CD4-positive, alpha-beta T cell treated with Interleukin-4 for 1 hour (primary cell): Measurements from ENCODE around the gene ATF7.
"Not testable (repeated sequence)": the region's sequence is repeated elsewhere in the genome, so short reads cannot be mapped to it uniquely, and the experiment has no call there.

Source experiments
- DNase-seq, 2 donors: peaks; one replicate each; pipeline ENCODE4 v3.0.0-alpha.2; 2020 to 2022

The ATF7 gene

DNA sequence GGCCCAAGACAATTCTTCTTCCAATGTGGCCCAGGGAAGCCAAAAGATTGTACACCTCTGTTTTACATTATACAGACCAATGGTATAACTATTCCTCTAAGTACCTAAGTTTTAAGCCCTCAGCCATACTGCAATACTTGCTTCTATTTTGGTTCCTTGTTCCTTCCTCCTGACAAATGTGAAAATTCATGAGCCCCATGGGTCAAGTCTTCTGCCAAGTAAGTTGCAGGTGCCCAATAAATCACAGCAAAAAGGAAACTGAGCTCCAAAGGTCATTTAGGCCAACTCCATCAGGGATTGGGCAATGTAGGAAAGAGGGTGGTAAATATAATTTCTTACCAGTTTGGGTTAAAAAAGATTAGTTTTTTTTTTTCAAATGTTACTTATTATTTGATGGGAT, 61.2 kb downstream of the ATF7 start:
- DNase-seq, result no peak

DNA sequence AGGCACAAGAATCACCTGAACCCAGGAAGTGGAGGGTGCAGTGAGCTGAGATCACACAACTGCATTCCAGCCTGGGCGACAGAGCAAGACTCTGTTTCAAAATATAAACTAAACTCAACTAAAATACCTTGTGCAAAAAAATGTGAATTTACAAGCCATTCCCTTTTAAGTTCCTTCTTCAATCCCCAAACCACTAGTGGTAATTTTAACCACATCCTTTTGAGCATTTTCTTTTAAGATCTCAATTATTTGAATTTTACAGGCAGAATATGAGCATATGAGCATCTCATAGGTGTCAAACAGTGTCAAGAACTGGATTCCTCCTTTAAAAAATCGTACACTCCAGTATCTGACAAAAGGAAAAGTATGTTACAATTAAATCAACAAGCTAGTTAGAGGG, 61.9 kb downstream of the ATF7 start:
- DNase-seq, result peak in 1 of 2 donors; percentile 9

DNA sequence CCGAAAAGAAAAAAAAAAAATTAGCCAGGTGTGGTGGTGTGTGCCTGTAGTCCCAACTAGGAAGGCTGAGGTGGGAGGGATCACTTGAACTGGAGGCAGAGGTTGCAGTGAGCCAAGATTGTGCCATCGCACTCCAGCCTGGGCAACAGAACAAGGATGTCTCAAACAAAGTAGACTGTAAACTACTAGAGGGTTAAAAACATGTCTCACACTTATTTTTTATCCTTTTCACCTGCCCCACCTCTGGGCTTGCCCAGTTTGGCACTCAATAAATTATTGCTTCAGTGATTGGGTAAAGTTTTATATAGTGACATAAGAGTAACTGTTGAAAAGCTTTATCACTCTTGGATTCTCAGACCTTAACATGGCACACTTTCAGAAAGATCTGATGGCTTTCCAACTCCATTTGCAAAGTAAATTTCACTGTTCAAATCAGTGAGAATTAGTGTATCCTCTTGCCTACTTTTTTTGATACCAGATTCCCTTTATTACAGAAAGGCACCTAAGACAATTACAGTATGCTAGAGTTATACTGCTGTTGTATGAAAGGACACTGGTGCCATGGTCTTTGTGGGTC, 62.6 kb downstream of the ATF7 start:
- DNase-seq, result no peak

DNA sequence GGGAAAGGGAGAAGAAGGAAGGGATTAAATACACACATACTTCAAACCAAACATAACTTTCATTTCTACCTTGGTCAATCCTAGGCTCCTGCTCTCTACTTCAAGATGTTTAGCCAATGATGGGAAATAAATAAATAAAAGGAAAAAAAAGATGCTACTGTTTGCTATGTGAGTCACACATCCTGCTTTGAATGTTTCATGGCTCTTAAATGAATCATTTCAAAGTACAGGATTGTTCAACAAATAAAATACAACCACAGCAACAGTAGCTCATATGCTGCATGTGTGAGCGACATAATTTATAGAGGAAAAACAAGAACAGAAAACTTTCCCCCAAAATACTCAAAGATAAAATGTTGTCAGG, 64.6 kb downstream of the ATF7 start:
- DNase-seq, result no peak

DNA sequence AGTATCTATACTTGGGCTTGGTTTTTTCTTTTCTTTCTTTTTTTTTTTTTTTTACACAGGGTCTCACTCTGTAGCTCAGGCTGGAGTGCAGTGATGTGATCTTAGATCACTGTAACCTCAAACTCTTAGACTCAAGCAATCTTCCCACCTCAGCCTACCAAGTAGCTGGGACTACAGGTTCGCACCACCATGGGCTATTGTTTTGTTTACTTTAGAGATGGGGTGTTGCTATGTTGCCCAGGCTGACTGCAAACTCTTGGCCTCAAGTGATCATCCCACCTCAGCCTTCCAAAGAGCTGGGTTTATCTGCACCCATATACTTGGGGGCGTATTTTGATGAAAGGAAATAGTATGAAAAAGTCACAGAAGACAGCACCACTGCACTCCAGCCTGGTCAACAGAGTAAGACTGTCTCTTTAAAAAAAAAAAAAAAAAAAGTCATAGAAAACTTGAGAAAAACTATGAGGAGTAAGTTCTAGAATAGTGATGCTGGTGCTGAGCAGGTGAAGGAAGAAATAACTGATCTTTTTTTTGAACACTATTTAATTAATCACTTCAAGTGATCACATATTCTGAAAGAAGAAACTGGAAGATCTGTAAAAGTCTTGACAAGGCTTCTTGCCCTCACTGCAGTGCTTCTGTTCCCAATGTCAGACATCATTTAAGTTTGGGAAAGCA, 65.1 kb downstream of the ATF7 start:
- no peak for DNase-seq

DNA sequence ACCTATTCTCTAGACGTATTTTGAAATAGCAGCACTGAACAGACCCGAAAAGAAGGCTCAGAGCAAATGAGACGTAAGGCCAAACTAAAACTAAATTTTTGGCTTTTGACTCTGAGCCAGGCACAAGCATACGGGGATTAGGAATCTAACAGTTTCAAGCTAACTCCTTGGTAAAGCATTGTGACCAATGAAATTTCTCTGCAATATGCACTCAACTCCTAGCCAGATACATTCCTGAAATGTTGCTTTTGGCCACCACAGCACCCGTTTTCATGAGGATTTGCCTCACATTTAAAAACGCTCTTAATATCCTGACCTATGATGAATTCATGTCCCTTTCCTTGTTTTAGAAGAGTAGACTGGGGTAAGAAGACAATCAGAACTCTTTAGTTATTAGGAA, 65.8 kb downstream of the ATF7 start:
- DNase-seq, result no peak

DNA sequence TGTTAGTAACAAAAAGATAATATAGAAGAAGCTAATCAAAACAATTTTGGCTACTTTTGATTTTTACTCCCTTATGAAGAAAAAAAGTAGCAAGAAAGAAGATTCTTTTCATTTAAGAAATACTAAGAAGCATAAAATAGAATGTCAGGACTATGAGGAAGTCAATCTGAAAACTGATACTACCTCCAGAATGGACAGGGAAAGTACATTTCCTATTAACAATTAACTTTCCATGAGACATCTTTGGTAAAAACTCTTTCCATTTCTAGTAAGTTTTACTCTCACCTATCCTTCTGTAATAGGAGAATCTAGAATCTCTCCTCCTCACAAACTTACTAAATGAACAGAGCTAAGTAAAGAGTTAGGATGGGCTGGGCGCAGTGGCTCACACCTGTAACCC, 67.6 kb downstream of the ATF7 start:
- no peak for DNase-seq

DNA sequence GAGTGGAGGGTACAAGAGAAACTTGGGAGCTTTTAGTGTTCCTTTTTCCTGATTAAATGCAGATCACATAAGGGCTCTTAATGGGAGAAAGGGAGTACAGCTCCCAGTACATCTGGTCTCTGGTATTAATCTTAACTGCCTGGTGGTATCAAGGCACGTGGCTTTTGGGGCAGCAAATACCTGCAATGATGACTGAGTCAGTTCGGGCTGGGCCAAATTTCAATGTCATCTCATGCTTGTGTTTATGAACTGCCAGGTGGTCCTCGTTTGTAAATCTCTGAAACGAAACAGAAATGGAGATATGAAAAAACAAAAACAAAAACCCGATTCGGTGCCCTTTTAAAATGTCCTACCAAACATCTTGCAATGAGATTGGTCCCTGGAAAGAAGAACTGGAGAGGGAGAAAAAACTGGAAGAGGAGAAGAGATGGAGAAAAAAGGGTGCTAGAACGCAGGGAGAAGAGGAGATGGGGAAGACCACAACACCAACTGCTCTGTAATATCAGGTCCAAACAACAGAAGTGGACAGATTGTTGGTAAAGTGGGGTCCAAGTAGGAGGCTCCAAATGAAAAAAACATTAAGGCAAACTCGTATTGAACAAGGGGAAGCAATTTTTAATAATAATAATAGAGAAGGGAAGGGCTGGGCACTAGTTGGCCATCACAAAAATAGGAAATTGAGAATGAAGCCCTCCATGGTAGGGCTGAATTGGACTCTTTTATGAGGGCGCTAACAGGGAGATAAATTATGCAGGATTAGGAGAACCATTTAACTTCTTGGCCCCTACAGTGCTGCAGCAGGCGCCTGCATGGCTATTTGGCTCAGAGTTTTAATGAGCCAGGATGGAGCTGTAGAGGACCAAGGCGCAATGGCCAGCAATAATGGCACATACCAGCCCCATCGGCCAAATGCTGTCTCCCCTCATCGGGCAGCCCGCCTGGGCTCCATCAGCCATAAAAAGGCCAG, 73.5 kb downstream of the ATF7 start:
- no peak for DNase-seq

DNA sequence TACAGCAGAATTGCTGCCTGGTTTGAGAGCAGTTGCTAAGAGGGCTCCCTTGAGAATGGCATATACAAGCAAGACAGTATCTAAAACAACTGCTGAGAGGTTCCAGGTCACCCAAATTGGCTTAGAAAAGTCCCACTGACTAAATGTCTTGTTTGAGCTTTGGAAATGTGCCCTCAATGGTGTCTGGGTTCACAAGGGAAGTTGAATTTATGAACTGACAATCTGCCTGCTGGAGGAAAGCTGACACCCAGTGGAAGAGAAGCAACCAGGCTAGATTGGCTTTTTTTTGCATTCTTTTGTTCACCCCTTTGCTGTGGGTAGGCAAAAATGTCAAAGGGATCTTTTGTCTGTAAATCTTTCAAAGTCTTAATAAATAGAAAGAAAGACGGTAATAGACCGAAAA, 74.3 kb downstream of the ATF7 start:
- no peak for DNase-seq

DNA sequence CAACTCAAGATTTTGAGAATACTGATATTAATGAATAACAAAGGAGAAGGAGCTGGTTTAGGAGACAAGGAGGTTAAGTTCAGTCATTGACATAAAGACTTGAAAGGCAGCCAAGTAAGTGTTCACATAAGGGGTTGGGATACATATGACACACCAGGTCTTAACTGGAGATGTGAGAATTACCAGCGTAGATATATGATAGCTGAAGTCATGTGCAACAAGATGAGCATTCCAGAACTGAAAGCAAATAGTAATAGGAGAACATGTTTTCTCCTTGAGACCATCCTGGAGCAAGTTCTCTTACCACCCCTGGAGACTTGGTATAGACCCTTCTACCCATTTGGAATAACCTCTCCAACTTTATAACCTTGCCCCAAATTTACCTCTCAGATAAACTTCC, 75.6 kb downstream of the ATF7 start:
- DNase-seq, result no peak

DNA sequence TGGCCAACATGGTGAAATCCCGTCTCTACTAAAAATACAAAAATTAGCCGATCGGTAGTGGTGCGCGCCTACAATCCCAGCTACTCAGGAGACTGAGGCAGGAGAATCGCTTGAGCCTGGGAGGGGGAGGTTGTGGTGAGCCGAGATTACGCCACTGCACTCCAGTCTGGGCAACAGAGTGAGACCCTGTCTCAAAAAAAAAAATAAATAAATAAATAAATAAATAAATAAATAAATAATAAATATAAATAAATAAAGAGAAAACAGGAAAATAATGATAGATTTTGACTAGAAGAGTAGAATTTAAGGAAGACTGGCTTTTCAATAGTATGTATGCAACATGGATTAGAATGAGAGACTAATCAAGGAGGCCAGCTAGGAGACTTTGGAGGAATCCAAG, 76.1 kb downstream of the ATF7 start:
- DNase-seq, result not testable (repeated sequence)

DNA sequence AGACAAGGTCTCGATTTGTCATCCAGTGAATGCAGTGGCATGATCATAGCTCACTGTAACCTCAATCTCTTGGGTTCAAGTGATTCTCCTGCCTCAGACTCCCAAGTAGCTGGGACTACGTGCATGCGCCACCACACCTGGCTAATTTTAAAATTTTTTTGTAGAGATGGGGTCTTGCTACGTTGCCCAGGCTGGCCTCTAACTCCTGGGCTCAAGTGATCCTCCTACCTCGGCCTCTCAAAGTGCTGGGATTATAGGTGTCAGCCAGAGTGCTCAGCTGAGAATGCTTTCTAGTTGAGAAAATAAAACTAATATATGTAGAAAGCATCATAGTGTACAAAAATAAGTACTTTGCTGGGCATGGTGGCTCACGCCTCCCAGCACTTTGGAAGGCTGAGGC, 77.8 kb downstream of the ATF7 start:
- DNase-seq, result not testable (repeated sequence)

DNA sequence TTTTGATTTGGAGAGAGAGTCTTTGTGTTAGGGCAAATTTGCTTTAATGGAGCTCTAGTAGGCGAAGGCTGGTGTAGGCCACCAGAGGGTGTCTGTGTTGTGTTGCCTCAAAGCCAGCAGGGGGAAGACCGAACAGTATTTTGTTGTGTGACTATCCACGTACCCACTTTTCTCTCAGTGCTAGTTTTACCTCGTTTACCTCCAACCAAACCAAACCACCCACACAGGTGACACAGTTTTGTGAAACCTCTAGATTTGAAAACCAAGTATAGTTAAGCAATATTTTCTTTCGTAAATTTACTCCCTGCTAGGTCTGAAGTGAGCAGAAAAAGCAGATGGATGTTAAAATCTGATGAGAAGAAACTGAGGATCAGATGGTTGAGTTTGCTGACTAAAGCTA, 82.6 kb downstream of the ATF7 start:
- peak; percentile 62 to 66 for DNase-seq

DNA sequence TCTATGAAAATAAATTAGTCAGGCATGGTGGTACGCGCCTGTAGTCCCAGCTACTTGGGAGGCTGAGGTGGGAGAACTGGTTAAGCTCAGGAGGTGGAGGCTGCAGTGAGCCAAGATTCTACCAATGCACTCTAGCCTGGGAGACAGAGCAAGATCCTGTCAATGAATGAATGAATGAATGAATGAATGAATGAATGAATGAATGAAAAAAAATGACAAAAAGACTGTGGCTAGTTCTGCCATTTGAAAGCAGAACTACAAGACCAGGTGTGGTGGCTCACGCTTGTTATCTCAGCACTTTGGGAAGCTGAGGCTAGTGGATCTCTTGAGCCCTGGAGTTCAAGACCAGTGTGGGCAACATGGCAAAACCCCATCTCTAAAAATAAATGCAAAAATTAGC, 86.7 kb downstream of the ATF7 start:
- no peak for DNase-seq

DNA sequence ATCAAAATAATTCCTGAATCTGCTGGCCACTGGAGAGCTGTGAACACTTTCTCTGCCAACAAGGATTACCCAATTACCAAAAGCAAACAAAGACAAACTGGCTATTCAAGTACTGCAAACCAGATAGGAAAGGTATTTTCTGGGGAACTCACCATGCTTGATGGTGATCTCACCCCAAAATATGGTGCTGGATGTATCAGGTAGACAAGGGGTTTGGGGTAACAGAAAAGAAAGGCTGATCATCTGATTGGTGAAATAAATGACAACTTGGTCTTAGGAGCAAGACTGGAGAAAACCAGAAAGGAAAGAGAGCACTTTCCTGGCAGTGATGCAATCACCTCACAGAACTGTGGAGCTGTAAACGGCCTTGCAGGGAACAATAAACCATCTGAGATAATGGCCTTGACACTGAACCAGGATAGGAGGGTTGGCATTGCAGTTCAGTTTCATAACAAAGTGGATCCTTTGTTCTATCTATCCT, 87.9 kb downstream of the ATF7 start:
- no peak for DNase-seq

DNA sequence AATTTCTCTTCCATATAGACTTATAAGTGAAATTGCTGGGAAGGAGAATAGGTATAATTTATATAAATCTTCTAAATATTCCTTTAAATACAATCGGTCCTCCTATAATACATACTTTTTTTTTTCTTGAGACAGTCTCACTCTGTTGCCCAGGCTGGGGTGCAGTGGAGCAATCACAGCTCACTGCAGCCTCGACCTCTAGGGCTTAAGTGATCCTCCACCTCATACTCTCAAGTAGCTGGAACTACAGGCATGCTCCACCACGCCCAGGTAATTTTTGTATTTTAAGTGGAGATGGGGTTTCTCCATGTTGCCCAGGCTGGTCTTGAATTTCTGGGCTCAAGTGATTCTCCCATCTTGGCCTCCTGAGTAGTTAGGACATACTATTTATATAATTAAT, 89.2 kb downstream of the ATF7 start:
- DNase-seq, result no peak

DNA sequence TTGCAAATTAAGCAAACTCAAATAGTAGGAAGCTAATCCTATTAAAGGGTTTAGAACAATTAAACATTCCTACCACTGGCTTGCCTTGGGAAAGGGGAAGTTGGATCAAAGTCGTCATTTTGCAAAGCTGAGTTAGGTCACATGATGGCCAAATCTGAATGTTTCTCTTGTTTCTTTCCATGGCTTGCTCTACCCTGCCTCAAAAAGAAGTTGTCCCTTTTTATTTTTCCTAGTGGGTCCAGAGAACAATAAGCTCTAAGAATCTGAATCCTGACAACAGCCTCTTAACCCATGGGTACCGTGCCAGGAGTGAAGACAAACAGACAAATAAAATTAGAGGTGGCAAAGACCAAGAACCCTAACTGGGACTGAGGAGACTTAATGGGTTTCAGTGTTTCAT, 92.7 kb downstream of the ATF7 start:
- no peak for DNase-seq

DNA sequence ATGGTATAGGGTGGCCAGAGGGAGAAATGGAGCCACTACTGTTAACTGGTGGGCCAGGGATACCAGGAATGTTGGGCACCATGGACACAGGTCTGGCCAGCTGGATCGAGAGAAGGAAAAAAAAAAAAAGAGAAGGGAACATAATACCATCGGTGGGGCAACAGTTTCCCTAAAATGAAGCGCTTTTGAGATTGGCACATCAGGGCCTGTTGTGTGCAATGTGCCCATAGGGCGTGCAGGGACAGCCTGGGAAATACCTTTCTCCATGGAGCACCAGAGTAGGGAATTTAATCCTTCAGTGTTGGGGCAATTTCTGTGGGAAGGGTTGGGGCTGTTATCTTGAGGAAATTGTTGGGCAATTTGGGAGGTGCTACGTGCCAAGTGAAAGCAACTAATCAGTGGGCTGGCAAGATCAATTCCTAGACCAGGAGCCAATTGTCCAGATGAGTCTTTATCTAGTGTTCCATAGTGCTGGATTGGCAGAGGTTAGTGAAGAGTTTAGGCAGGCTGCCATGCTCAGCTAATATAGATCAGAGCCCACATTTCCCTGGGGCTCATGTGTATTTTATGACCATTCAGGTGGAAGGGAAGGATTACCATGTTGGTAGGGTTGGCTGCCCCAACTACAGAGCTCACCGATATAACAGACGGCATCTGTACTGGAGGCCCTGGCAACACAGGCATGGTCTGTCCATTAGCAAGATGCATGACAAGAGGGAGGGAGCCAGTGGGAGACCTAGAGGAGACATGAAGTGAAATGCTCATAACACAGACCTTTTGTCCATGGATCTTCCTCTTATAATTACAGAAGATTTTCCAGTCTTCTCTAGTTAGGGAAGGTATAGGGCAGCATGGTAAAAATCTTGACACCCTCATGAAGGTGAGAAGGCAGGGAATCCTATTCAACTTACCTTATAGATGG, 93.4 kb downstream of the ATF7 start:
- no peak for DNase-seq

DNA sequence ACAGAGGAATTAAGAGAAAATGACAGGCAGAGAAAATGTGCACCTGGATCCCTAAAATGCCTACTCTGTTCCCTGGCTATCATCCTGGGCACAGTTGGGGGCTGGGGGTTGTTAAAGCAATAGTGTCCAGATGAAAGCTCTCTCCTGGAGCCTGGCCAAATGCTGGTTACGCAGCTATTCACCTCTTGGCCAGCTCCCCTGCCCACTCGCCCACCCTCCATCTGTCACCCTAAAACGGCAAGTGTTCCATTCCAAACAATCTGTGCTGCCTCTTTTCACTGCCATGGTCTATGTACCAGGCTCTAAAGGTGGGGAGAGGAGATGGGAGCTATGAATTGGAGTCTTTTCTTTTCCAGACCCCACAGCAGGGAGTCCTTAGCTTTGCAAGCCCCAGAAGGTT, 94.2 kb downstream of the ATF7 start:
- DNase-seq, result no peak

DNA sequence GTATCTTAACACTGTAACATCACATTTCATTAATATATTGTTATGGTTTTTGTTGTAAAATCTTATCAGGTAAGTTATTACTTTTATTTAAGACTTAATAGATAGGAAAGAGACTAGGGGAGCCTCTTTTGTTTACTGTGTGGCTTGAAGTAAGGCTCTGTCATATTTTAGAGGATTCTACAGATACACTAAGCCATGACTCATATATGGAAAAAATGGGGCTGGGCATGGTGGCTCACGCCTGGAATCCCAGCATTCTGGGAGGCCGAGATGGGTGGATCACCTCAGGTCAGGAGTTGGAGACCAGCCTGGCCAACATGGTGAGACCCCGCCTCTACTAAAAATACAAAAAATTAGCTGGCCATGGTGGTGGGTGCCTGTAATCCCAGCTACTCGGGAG, 95.3 kb downstream of the ATF7 start:
- DNase-seq, result no peak

DNA sequence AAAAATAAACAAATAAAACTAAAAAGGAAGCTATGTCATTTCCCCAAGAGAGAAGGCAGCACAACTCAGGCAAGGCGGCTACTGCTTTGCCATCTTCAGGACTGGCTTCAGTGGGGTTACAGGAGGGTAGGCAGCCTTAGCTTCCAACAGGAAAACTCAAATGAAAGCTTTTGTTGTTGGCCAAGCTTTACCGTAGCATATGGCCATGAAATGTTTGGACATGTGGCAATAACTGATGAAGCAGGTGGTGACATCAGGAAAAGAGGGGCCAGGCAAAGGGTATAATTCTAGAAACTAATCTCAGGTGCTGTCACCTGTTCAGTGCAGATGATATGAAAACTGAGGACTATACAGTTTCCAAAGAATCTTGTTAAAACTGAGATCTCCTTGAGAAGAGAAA, 96.1 kb downstream of the ATF7 start:
- DNase-seq, result no peak

DNA sequence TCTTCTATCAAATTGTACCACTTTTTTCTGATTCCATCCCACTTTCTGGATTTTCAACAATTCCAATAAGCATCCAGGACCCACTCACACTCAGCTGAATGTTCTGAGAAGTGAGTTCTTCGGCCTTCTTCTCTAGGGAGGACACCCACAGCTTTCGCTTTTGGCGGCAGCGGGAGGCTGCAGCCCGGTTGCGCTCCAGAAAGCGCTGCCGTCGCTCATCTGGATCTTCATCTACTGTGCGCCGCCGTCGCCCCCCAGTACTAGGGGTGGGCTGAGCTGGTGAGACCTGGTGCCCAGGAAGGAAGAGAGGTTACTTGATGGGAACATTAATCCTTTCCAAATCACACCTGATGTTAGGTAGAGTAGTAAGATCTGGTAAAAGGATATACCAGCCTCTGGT, 101.7 kb downstream of the ATF7 start:
- no peak for DNase-seq

DNA sequence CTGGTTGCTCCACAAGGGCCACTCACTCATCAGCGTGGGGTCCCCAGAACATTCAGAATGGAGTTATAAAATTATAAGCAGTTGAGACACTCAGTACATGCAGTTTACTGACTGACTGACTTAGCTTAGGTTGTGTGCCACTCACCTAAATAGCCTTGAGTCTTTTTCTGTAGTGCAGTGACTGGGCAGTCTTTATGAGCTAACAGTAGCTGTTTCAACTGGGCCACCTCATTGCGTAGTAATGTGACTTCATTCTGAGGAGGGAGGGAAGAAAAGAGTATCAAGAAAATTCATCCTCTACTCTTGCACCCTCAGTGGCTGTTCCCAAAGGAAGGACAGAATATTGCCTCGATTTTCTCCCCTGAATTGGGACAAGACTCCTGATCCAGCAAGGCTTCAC, 103.1 kb downstream of the ATF7 start:
- no peak for DNase-seq
